Transverse colon (tissue), 4 donors: ENCODE measurements around the gene MLF1. TPM values are rescaled to one million over a fixed set of nuclear protein-coding genes. Genes with fewer than 3 reads are reported as not detected.
"Not testable (repeated sequence)": the region's sequence is repeated elsewhere in the genome, so short reads cannot be mapped to it uniquely, and the experiment has no call there.

ENCODE experiments used
- DNase-seq: peaks from one replicate; pipeline ENCODE4 v3.0.0-alpha.2; 2019
- H3K27ac ChIP-seq, 4 donors: fragments of 200-600 bp; sonication (generic); 2 replicates each; pipeline ENCODE4 v1.5.1; 2016 to 2018; ENCODE audit warnings: inconsistent platforms in 4 of 4
- H3K27me3 ChIP-seq: fragments of 200-600 bp; sonication (generic); 2 replicates; pipeline ENCODE4 v1.5.1; 2017; ENCODE audit warnings: inconsistent platforms
- H3K36me3 ChIP-seq, 4 donors: fragments of 200-600 bp; sonication (generic); 2 replicates each; pipeline ENCODE4 v1.5.1; 2017 to 2019; ENCODE audit warnings: inconsistent platforms in 4 of 4
- H3K4me1 ChIP-seq, 4 donors: fragments of 200-600 bp; sonication (generic); 2 replicates each; pipeline ENCODE4 v1.5.1; 2017 to 2020; ENCODE audit warnings: inconsistent platforms in 4 of 4
- H3K4me3 ChIP-seq, 4 donors: fragments of 200-600 bp; sonication (generic); 1 replicate in 1 of 4; 2 replicates in 3 of 4; pipeline versions ENCODE4 v1.5.1 to v1.6.1; 2017 to 2019; ENCODE audit warnings: inconsistent platforms in 4 of 4
- H3K9me3 ChIP-seq, 2 donors: fragments of 200-600 bp; sonication (generic); 2 replicates each; pipeline ENCODE4 v1.5.1; 2017 to 2019; ENCODE audit warnings: inconsistent platforms in 2 of 2
- EP300 ChIP-seq: sonication (generic); formaldehyde crosslinking; IDR thresholded peaks from one replicate; pipeline ENCODE4 v1.6.1; 2017; ENCODE audit warnings: antibody characterized with exemption, low read depth
- POLR2A ChIP-seq: fragments of 450-650 bp; IDR thresholded peaks from one replicate; pipeline ENCODE4 v1.6.1; 2016; ENCODE audit warnings: antibody characterized with exemption, mild to moderate bottlenecking, moderate library complexity
- POLR2AphosphoS5 ChIP-seq, 3 donors: sonication (generic); formaldehyde crosslinking; IDR thresholded peaks; one replicate each; pipeline ENCODE4 v1.6.1; 2016; ENCODE audit warnings: antibody characterized with exemption in 3 of 3
- WGBS, 2 donors: methylation state at CpG; one replicate each; pipeline ENCODE4 v1.1.5; 2018; ENCODE audit warnings: low coverage in 1 of 2; 5-methylcytosine and 5-hydroxymethylcytosine counted together
- in situ Hi-C, 4 donors: fragments of 200-750 bp; cut with MboI; loops; one replicate each; pipeline versions ENCODE4 v1.15.0 to v1.15.1; 2017; ENCODE audit warnings: low sequenced_read_pairs in 3 of 4, low pct_ligation_motif_present in 1 of 4, low pct_unique_long_range_greater_than_20kb in 1 of 4
- intact Hi-C: fragments of 100-400 bp; cut with DNase I; formaldehyde crosslinking; loops from one replicate; pipeline ENCODE4 v1.15.1; 2023; ENCODE audit warnings: low total_unique reads
- total RNA-seq, 4 donors: library from RNA; depleted of rRNA; stranded (reverse); fragments of >200 nt; gene quantifications; one replicate each; pipeline ENCODE4 v1.1.0, GENCODE V29; 2016
- TF ChIP-seq, protein P1 (sequence below), 5 experiments: fragments of 200-600 bp in 3 of 5; fragments of 450-650 bp in 2 of 5; sonication (generic) in 3 of 5; IDR thresholded peaks; 1 replicate in 2 of 5; 2 replicates in 3 of 5; pipeline ENCODE4 v1.5.1; 2016 to 2017; ENCODE audit warnings: antibody characterized with exemption in 5 of 5, inconsistent platforms in 3 of 5, mild to moderate bottlenecking in 2 of 5, moderate library complexity in 1 of 5

Gene MLF1
- total RNA-seq, 4 donors from 2014 or later: 0.60 to 21.7 (median 3.6) TPM

DNA sequence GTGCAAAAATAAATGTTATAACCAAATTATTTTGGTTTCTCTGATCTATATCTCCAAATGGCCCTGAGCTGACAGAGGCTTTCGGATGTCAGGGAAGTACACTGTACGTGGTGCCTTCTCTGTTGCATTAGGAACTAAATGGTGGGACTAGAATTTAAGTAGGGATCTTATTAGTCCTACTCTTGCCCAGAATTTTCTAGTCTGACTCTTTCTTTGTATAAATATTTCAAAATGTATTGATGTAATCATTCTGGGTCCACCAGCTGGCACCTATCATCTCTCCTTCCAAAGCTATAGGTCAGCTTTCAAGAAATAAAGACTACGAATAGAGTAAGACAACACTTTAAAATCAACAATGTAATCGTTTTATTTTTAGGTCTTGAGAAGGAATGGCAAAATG, 22.3 kb upstream of the MLF1 start:
- DNase-seq: no peak
- Histone ChIP-seq H3K4me1 (no peaks in the 10 kb centered on the region), H3K9me3 (no peaks in the 10 kb centered on the region), H3K4me3 (no peak overlapping the region), H3K36me3 (peaks cover 0 to 2% (median 0%) of the 10 kb centered on the region in 4 donors), H3K27me3 (no peaks in the 10 kb centered on the region), H3K27ac (no peak overlapping the region)
- WGBS, 2 donors: 70 to 80% methylated on average over 4 of the region's 4 CpGs
- in situ Hi-C loops: loop anchor here in 3 of 4 donors (10.0 to 25.0 kb wide), 2 partner anchors 239 to 246 kb away; no protein-coding TSS in a partner anchor
- intact Hi-C loops: no loop called here
- no peak for TF ChIP-seq POLR2AphosphoS5 (IDR thresholded peaks at IDR 0.05)
- TF ChIP-seq, protein P1, sequence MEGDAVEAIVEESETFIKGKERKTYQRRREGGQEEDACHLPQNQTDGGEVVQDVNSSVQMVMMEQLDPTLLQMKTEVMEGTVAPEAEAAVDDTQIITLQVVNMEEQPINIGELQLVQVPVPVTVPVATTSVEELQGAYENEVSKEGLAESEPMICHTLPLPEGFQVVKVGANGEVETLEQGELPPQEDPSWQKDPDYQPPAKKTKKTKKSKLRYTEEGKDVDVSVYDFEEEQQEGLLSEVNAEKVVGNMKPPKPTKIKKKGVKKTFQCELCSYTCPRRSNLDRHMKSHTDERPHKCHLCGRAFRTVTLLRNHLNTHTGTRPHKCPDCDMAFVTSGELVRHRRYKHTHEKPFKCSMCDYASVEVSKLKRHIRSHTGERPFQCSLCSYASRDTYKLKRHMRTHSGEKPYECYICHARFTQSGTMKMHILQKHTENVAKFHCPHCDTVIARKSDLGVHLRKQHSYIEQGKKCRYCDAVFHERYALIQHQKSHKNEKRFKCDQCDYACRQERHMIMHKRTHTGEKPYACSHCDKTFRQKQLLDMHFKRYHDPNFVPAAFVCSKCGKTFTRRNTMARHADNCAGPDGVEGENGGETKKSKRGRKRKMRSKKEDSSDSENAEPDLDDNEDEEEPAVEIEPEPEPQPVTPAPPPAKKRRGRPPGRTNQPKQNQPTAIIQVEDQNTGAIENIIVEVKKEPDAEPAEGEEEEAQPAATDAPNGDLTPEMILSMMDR (IDR thresholded peaks at IDR 0.05): no peak
- TF ChIP-seq EP300: no peak
- TF ChIP-seq POLR2A: no peak

GRCh38 chr3:158549938-158550337, 21.1 kb upstream of the MLF1 start:
- H3K4me1 ChIP-seq, H3K9me3 ChIP-seq, H3K36me3 ChIP-seq, DNase-seq, H3K27me3 ChIP-seq, H3K27ac ChIP-seq, intact Hi-C loops, H3K4me3 ChIP-seq: not testable (repeated sequence)
- in situ Hi-C loops: loop anchor here in 3 of 4 donors (10.0 to 25.0 kb wide), 2 partner anchors 237 to 245 kb away; no protein-coding TSS in a partner anchor
- 97 to 100% methylated on average over 3 to 9 of the region's 9 CpGs for WGBS, 2 donors

- no peaks in the 10 kb centered on the region for H3K27me3 ChIP-seq
- H3K9me3 ChIP-seq: no peaks in the 10 kb centered on the region
- in situ Hi-C loops: no loop called here
- H3K27ac ChIP-seq: no peak overlapping the region
- H3K4me1 ChIP-seq: no peaks in the 10 kb centered on the region
- TF ChIP-seq, protein P1 (IDR thresholded peaks at IDR 0.05): no peak
- TF ChIP-seq EP300 (no peak), POLR2AphosphoS5 (IDR thresholded peaks at IDR 0.05) (no peak), POLR2A (no peak)
- intact Hi-C loops: no loop called here
- no peak overlapping the region for H3K4me3 ChIP-seq
- no peaks in the 10 kb centered on the region for H3K36me3 ChIP-seq
- 79 to 93% methylated on average over 2 of the region's 2 CpGs for WGBS, 2 donors
- no peak for DNase-seq
Observed at GRCh38 chr3:158552124-158552523, 18.9 kb upstream of the MLF1 start.

GRCh38 chr3:158559504-158559903, 11.5 kb upstream of the MLF1 start:
- H3K4me1 ChIP-seq: no peaks in the 10 kb centered on the region
- no peaks in the 10 kb centered on the region for H3K27me3 ChIP-seq
- no peak for TF ChIP-seq EP300
- TF ChIP-seq POLR2A: no peak
- TF ChIP-seq, protein P1 (IDR thresholded peaks at IDR 0.05): no peak
- H3K36me3 ChIP-seq: no peaks in the 10 kb centered on the region
- intact Hi-C loops: no loop called here
- no peak for DNase-seq
- no peak overlapping the region for H3K27ac ChIP-seq
- 75 to 81% methylated on average over 4 of the region's 4 CpGs for WGBS, 2 donors
- H3K4me3 ChIP-seq: no peak overlapping the region
- in situ Hi-C loops: no loop called here
- H3K9me3 ChIP-seq: no peaks in the 10 kb centered on the region

- Histone ChIP-seq H3K27ac (no peak overlapping the region), H3K27me3 (no peaks in the 10 kb centered on the region), H3K4me1 (no peaks in the 10 kb centered on the region), H3K4me3 (no peak overlapping the region), H3K9me3 (no peaks in the 10 kb centered on the region), H3K36me3 (no peaks in the 10 kb centered on the region)
- WGBS, 2 donors: 97% methylated on average over 1 of the region's 1 CpG; no CpG with 5 or more reads in 1 of the 2 donors
- in situ Hi-C loops (no loop called here), intact Hi-C loops (no loop called here)
- TF ChIP-seq POLR2AphosphoS5 (IDR thresholded peaks at IDR 0.05) (no peak), EP300 (no peak), POLR2A (no peak)
- TF ChIP-seq, protein P1 (IDR thresholded peaks at IDR 0.05): no peak
- no peak for DNase-seq
Observed at GRCh38 chr3:158560979-158561378, 10.0 kb upstream of the MLF1 start.
